ENCODE results near the gene CDH2. TPM values are rescaled to one million over a fixed set of nuclear protein-coding genes. Genes with fewer than 3 reads are reported as not detected.

Gene CDH2
- total and polyA plus RNA-seq, 4 donors, result 14.2 to 49.5 (median 26.4) TPM

DNA sequence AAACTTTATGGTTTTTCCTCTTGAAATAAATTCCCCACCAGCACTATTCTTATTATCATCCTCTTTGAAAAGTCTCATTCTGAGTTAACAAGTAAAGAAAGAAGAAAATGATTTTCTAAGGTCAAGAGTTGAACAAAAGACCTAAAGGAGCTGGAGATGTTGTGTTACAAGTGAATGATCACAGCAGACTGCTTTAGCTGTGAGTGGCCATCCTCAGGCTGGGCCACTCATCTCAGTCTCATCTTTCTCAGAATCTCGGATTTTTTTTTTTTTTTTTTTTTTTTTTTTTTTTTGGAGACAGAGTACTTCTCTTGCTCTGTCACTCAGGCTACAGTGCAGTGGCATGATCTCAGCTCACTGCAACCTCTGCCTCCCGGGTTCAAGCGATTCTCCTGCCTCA is 133.3 kb downstream of the CDH2 start:
- DNase-seq (ENCODE audit: low spot score), result no peak
- Histone ChIP-seq H3K27ac (ENCODE audit: low read depth in 1 of 2, low read length in 2 of 2) (no peak overlapping the region), H3K9ac (ENCODE audit: low read depth in 1 of 2, low read length in 2 of 2) (no peak overlapping the region), H3K4me3 (ENCODE audit: low read depth in 1 of 3, low read length in 3 of 3) (no peak overlapping the region), H3K27me3 (ENCODE audit: control insufficient read depth in 4 of 4, insufficient read depth in 4 of 4, low read length in 3 of 4) (no peaks in the 10 kb centered on the region), H3K9me3 (ENCODE audit: control insufficient read depth in 4 of 4, low read length in 3 of 4) (no peaks in the 10 kb centered on the region), H3K4me1 (ENCODE audit: control insufficient read depth in 4 of 4, insufficient read depth in 4 of 4, low read length in 3 of 4) (peaks cover 0 to 24% (median under 1%) of the 10 kb centered on the region in 4 donors), H3K36me3 (ENCODE audit: control insufficient read depth in 4 of 4, insufficient read depth in 3 of 4, low read depth in 1 of 4, low read length in 3 of 4) (no peaks in the 10 kb centered on the region)
- TF ChIP-seq FOXA2 (IDR thresholded peaks at IDR 0.05) (no peak), TAF1 (conservative IDR thresholded peaks at IDR 0.05) (no peak), EGR1 (IDR thresholded peaks at IDR 0.05; ENCODE audit: low read depth in 2 of 2) (no peak), NR2F2 (IDR thresholded peaks at IDR 0.05) (no peak), REST (IDR thresholded peaks at IDR 0.05) (no peak), HNF4G (IDR thresholded peaks at IDR 0.05) (no peak), SP1 (IDR thresholded peaks at IDR 0.05) (no peak), FOXA1 (IDR thresholded peaks at IDR 0.05) (no peak), YY1 (IDR thresholded peaks at IDR 0.05) (no peak)
- TF ChIP-seq, protein P1, sequence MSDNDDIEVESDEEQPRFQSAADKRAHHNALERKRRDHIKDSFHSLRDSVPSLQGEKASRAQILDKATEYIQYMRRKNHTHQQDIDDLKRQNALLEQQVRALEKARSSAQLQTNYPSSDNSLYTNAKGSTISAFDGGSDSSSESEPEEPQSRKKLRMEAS (IDR thresholded peaks at IDR 0.05), result no peak
- whole genome bisulfite sequencing, result 87% methylated on average over 3 of the region's 3 CpGs

DNA sequence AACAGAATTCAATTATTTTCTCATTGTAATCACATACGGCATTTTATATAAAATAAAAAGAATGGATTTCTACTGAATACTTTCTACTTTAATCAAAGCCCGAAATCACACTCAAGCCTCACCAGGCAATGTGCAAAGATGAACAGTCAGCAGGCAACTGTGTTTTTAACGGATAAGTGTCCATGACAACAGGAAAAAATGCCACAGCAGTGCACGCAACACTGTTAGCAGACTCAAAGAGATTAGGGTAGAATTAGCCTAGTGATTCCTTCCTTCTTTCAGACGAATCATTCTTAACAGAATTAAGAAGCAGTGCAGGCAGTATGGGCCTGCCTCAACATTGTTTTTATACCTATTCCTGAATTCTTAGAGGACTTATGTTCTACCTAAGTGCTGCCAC is 135.6 kb downstream of the CDH2 start:
- Histone ChIP-seq H3K9me3 (ENCODE audit: control insufficient read depth in 4 of 4, low read length in 3 of 4) (no peaks in the 10 kb centered on the region), H3K4me3 (ENCODE audit: low read depth in 1 of 3, low read length in 3 of 3) (no peak overlapping the region), H3K36me3 (ENCODE audit: control insufficient read depth in 4 of 4, insufficient read depth in 3 of 4, low read depth in 1 of 4, low read length in 3 of 4) (no peaks in the 10 kb centered on the region), H3K9ac (ENCODE audit: low read depth in 1 of 2, low read length in 2 of 2) (no peak overlapping the region), H3K4me1 (ENCODE audit: control insufficient read depth in 4 of 4, insufficient read depth in 4 of 4, low read length in 3 of 4) (peaks cover 0 to 32% (median 4%) of the 10 kb centered on the region in 4 donors), H3K27ac (ENCODE audit: low read depth in 1 of 2, low read length in 2 of 2) (no peak overlapping the region), H3K27me3 (ENCODE audit: control insufficient read depth in 4 of 4, insufficient read depth in 4 of 4, low read length in 3 of 4) (no peaks in the 10 kb centered on the region)
- DNase-seq (ENCODE audit: low spot score), result no peak
- TF ChIP-seq REST (IDR thresholded peaks at IDR 0.05), result no peak
- TF ChIP-seq, protein P2, sequence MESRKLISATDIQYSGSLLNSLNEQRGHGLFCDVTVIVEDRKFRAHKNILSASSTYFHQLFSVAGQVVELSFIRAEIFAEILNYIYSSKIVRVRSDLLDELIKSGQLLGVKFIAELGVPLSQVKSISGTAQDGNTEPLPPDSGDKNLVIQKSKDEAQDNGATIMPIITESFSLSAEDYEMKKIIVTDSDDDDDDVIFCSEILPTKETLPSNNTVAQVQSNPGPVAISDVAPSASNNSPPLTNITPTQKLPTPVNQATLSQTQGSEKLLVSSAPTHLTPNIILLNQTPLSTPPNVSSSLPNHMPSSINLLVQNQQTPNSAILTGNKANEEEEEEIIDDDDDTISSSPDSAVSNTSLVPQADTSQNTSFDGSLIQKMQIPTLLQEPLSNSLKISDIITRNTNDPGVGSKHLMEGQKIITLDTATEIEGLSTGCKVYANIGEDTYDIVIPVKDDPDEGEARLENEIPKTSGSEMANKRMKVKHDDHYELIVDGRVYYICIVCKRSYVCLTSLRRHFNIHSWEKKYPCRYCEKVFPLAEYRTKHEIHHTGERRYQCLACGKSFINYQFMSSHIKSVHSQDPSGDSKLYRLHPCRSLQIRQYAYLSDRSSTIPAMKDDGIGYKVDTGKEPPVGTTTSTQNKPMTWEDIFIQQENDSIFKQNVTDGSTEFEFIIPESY (IDR thresholded peaks at IDR 0.05), result no peak
- no peak for TF ChIP-seq FOXA1 (IDR thresholded peaks at IDR 0.05)
- no peak for TF ChIP-seq RXRA (IDR thresholded peaks at IDR 0.05)
- TF ChIP-seq RAD21 (IDR thresholded peaks at IDR 0.05), result no peak
- no peak for TF ChIP-seq TAF1 (conservative IDR thresholded peaks at IDR 0.05)
- TF ChIP-seq YY1 (IDR thresholded peaks at IDR 0.05), result no peak
- 70% methylated on average over 5 of the region's 5 CpGs for WGBS
